ENCODE data around the gene KCND3. TPM values are rescaled to one million over a fixed set of nuclear protein-coding genes. Genes with fewer than 3 reads are reported as not detected.
"Not testable (repeated sequence)": the region's sequence is repeated elsewhere in the genome, so short reads cannot be mapped to it uniquely, and the experiment has no call there.

Gene KCND3
- polyA plus RNA-seq, 1 donor: 1.8 TPM

- no peak for DNase-seq
These were observed 175.2 kb downstream of the KCND3 start for GRCh38 chr1:111814305-111814628.

- no peak for DNase-seq
These were observed 175.8 kb downstream of the KCND3 start for GRCh38 chr1:111813440-111814304.

GRCh38 chr1:111812306-111812705, 177.2 kb downstream of the KCND3 start:
- DNase-seq: no peak

- DNase-seq: no peak
These were observed 177.6 kb downstream of the KCND3 start for GRCh38 chr1:111811891-111812290.

GRCh38 chr1:111805251-111805650, 184.2 kb downstream of the KCND3 start:
- DNase-seq: no peak

- no peak for DNase-seq
These were observed 184.7 kb downstream of the KCND3 start for GRCh38 chr1:111804776-111805175.

- no peak for DNase-seq
These were observed 185.5 kb downstream of the KCND3 start for GRCh38 chr1:111803951-111804350.

- no peak for DNase-seq
These were observed 186.5 kb downstream of the KCND3 start for GRCh38 chr1:111802984-111803383.

- no peak for DNase-seq
These were observed 187.4 kb downstream of the KCND3 start for GRCh38 chr1:111802110-111802509.

- DNase-seq: no peak
These were observed 188.2 kb downstream of the KCND3 start for GRCh38 chr1:111801071-111801850.

- DNase-seq: not testable (repeated sequence)
These were observed 189.7 kb downstream of the KCND3 start for GRCh38 chr1:111799722-111800121.

- no peak for DNase-seq
These were observed 190.9 kb downstream of the KCND3 start for GRCh38 chr1:111798580-111798979.

- DNase-seq: no peak
These were observed 194.1 kb downstream of the KCND3 start for GRCh38 chr1:111795401-111795800.

- DNase-seq: no peak
These were observed 195.5 kb downstream of the KCND3 start for GRCh38 chr1:111793923-111794322.

GRCh38 chr1:111792249-111792648, 197.2 kb downstream of the KCND3 start:
- no peak for DNase-seq

GRCh38 chr1:111791776-111792175, 197.7 kb downstream of the KCND3 start:
- no peak for DNase-seq

GRCh38 chr1:111789666-111790316, 199.7 kb downstream of the KCND3 start:
- no peak for DNase-seq

GRCh38 chr1:111789142-111789541, 200.3 kb downstream of the KCND3 start:
- no peak for DNase-seq

- DNase-seq: no peak
These were observed 202.7 kb downstream of the KCND3 start for GRCh38 chr1:111786669-111787207.

GRCh38 chr1:111784273-111784901, 205.1 kb downstream of the KCND3 start:
- no peak for DNase-seq

GRCh38 chr1:111779546-111779945, 209.9 kb downstream of the KCND3 start:
- no peak for DNase-seq

- no peak for DNase-seq
These were observed 210.9 kb downstream of the KCND3 start for GRCh38 chr1:111778541-111779051.
